Measurements from ENCODE around the gene POLD1.

Gene POLD1

GRCh38 chr19:50359328-50359818 lies 24.8 kb upstream of the POLD1 start:
- no peak overlapping the region for H3K4me3 ChIP-seq (ENCODE audit: low read depth, low read length)
- no peak for TF ChIP-seq CTCF (IDR thresholded peaks at IDR 0.05; ENCODE audit: insufficient read depth, low read length, missing control alignments)
- DNase-seq (ENCODE audit: low read depth, low spot score): no peak
- ChIA-PET POLR2A (no interaction called here), CTCF (interaction anchor here (2.0 to 2.8 kb wide), 2 partner anchors 10 to 102 kb away, joined by 7 to 38 read pairs; no protein-coding TSS in a partner anchor)

GRCh38 chr19:50361290-50362029 lies 22.7 kb upstream of the POLD1 start:
- no peak for DNase-seq (ENCODE audit: low read depth, low spot score)
- POLR2A ChIA-PET: no interaction called here
- CTCF ChIA-PET: interaction anchor here (0.6 to 3.5 kb wide), 6 partner anchors 10 to 418 kb away, joined by 3 to 18 read pairs (median 4); no protein-coding TSS in a partner anchor
- H3K4me3 ChIP-seq (ENCODE audit: low read depth, low read length): no peak overlapping the region
- TF ChIP-seq CTCF (IDR thresholded peaks at IDR 0.05; ENCODE audit: insufficient read depth, low read length, missing control alignments): no peak

DNA sequence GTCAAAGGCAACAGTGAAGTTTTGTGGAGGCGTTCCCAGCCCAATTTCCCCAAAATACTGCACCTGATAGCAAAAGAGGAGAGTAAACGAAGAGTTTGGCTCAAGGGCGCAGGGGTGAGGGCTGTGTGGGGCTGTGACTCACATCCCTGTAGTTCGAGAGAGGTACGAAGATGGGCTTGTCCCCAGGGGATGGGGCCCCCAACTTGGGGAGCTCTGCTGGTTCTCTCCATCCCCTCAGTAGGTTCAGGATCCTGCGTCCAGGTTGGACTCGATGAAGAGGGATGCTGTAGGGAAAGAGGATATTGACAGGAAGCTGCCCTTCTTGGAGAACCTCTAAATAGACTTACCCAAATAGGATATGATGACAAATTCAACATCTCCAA lies 22.1 kb upstream of the POLD1 start:
- ChIA-PET CTCF (interaction anchor here (0.7 to 3.5 kb wide), 4 partner anchors 99 to 422 kb away, joined by 3 to 18 read pairs (median 3); no protein-coding TSS in a partner anchor), POLR2A (no interaction called here)
- no peak for TF ChIP-seq CTCF (IDR thresholded peaks at IDR 0.05; ENCODE audit: insufficient read depth, low read length, missing control alignments)

DNA sequence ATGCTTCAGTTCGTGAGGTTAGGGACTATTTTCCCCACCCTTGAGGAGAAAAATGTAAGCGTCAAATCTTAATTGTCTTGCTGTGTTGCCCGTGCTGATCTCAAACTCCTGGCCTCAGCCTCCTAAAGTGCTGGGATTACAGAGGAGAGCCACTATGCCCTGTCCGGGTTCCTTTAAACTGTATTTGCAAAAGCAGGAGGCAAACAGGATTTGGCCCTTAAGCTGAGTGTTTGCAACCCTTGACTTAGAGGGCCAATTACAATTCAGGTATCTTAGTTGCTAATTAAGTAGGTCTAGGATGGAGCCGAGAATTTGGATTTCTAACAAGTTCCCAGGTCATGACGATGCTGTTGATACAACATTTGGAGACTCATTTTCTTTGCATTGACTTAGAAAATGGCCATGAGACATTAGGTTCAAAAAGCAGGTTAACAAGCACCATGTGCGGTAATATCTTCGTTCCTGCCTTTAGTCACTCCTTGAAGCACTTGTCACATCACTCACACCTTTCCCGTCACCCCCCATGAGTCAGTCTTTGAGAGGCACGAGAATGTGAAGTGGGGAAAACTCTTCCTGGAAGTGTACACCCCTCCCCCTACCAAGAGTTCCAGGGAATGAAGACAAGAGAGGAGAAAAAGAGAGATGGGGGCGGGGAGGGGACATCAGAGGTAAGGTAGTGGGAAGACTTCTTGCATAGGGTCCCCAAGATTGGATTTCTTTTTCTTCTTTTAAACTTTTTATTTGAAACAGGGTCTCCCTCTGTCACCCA lies 21.3 kb upstream of the POLD1 start:
- no peak for DNase-seq (ENCODE audit: low read depth, low spot score)
- POLR2A ChIA-PET: no interaction called here
- H3K4me3 ChIP-seq (ENCODE audit: low read depth, low read length): no peak overlapping the region
- CTCF ChIA-PET: interaction anchor here (1.0 to 3.5 kb wide), 2 partner anchors 98 to 421 kb away, joined by 3 to 18 read pairs; no protein-coding TSS in a partner anchor
- no peak for TF ChIP-seq CTCF (IDR thresholded peaks at IDR 0.05; ENCODE audit: insufficient read depth, low read length, missing control alignments)

More for the DNA sequence above, 22.1 kb upstream of the POLD1 start:
- no peak for DNase-seq (ENCODE audit: low read depth, low spot score)
- H3K4me3 ChIP-seq (ENCODE audit: low read depth, low read length): no peak overlapping the region

DNA sequence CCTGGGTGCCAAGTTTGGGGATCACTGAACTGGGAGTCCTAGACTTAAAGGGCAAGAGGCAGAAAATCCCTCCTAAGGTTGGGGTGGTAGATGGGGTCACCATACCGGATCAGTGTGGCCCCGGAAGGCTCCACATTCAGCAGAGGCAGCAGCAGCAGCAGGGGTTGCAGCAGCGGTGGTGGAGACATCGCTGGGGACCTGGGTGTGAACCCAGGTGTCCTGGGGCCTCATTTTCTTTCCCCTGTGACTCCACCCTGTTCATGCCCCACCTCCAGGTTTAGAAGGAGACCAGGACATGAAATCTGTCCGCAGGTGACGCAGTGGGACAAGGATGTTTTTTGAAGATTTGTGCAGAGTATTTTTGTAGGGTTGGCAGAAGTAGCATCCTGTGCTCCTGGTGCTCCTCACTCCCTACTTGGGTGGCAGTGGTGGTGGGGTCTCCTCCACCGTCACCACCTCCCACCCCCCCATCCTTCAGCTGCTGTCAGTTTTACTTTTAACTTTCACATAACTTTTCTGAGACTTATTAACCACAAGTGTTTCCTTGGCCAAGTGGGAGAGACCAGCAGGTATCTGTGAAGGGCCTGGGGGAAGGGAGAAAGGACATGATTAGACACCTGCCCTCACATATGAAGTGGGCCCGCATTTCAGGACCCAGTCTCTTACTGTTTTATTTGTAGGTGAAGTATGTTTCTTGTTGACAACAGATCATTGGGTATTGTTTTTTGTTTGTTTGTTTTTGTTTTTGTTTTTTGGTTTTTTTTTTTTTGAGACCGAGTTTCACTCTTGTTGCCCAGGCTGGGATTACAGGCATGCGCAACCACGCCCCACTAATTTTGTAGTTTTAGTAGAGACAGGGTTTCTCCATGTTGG lies 18.5 kb upstream of the POLD1 start, which contains the start of gene NAPSA:
NAPSA (minus strand) TSS at position 206 of the 873 bp plus-strand sequence; CDS start at position 188, 18 bp downstream.
- no peak within 1 kb of the TSS for H3K4me3 ChIP-seq (ENCODE audit: low read depth, low read length)
- TF ChIP-seq CTCF (IDR thresholded peaks at IDR 0.05; ENCODE audit: insufficient read depth, low read length, missing control alignments): no peak
- CTCF ChIA-PET: interaction anchor here (1.2 to 6.9 kb wide), 5 partner anchors 8 to 418 kb away, joined by 3 to 132 read pairs (median 4); partner anchors contain the start of gene NR1H2

More for the DNA sequence above, 18.5 kb upstream of the POLD1 start, which contains the start of gene NAPSA:
- DNase-seq (ENCODE audit: low read depth, low spot score): no peak
- POLR2A ChIA-PET: no interaction called here

All from AG04449 (cell line).